Breast epithelium (tissue), 3 donors: ENCODE measurements around the gene DDX10.

Source experiments
- CTCF ChIP-seq, 3 donors: fragments of 450-650 bp; IDR thresholded peaks; one replicate each; pipeline ENCODE4 v1.5.1; 2016 to 2017; ENCODE audit warnings: antibody characterized with exemption in 3 of 3, mild to moderate bottlenecking in 3 of 3, moderate library complexity in 3 of 3
- POLR2A ChIP-seq: fragments of 450-650 bp; IDR thresholded peaks from one replicate; pipeline ENCODE4 v1.6.1; 2016; ENCODE audit warnings: antibody characterized with exemption, mild to moderate bottlenecking, moderate library complexity

- TF ChIP-seq CTCF (IDR thresholded peaks at IDR 0.05), result no peak
- no peak for TF ChIP-seq POLR2A
Observed at GRCh38 chr11:108871152-108871551, 206.3 kb downstream of the DDX10 start.
